NCI-H146 (cell line): ENCODE measurements around the gene MED14.
"Not testable (repeated sequence)": the region's sequence is repeated elsewhere in the genome, so short reads cannot be mapped to it uniquely, and the experiment has no call there.

Experiments
- DNase-seq: peaks from one replicate; lab custom pipeline; 2025; lab: John Stamatoyannopoulos, UW

The MED14 gene

GRCh38 chrX:40735325-40736169 is at the start of gene MED14:
MED14 (minus strand) TSS chrX:40735542; CDS start chrX:40735412, 130 bp downstream.
- peak; percentile 87 for DNase-seq

- no peak for DNase-seq
These were observed 49.3 kb upstream of the MED14 start for GRCh38 chrX:40784516-40785151.

GRCh38 chrX:40782644-40783259 is 47.4 kb upstream of the MED14 start:
- not testable (repeated sequence) for DNase-seq

- no peak for DNase-seq
These were observed 45.6 kb upstream of the MED14 start for GRCh38 chrX:40780951-40781350.

GRCh38 chrX:40780082-40780481 is 44.7 kb upstream of the MED14 start:
- no peak for DNase-seq

- no peak for DNase-seq
These were observed 43.7 kb upstream of the MED14 start for GRCh38 chrX:40778861-40779575.

GRCh38 chrX:40773809-40774208 is 38.5 kb upstream of the MED14 start:
- no peak for DNase-seq

- no peak for DNase-seq
These were observed 37.8 kb upstream of the MED14 start for GRCh38 chrX:40773188-40773587.

- no peak for DNase-seq
These were observed 36.9 kb upstream of the MED14 start for GRCh38 chrX:40772290-40772689.

GRCh38 chrX:40761762-40762161 is 26.4 kb upstream of the MED14 start:
- no peak for DNase-seq

GRCh38 chrX:40759374-40759773 is 24.0 kb upstream of the MED14 start:
- DNase-seq: no peak

- DNase-seq: no peak
These were observed 21.7 kb upstream of the MED14 start for GRCh38 chrX:40757058-40757457.

- no peak for DNase-seq
These were observed 20.2 kb upstream of the MED14 start for GRCh38 chrX:40755291-40756249.

- DNase-seq: no peak
These were observed 14.5 kb upstream of the MED14 start for GRCh38 chrX:40749681-40750494.

GRCh38 chrX:40748977-40749376 is 13.6 kb upstream of the MED14 start:
- DNase-seq: no peak

- DNase-seq: no peak
These were observed 11.2 kb upstream of the MED14 start for GRCh38 chrX:40746521-40746920.

- DNase-seq: no peak
These were observed 796 bp upstream of the MED14 start for GRCh38 chrX:40736170-40736505.

GRCh38 chrX:40734971-40735324 is 394 bp downstream of the MED14 start:
- peak; percentile 36 for DNase-seq

- DNase-seq: no peak
These were observed 1.6 kb downstream of the MED14 start for GRCh38 chrX:40733706-40734105.

GRCh38 chrX:40732499-40732898 is 2.8 kb downstream of the MED14 start:
- DNase-seq: not testable (repeated sequence)
